ENCODE measurements around the gene SLC2A13.
"Not testable (repeated sequence)": the region's sequence is repeated elsewhere in the genome, so short reads cannot be mapped to it uniquely, and the experiment has no call there.

Gene SLC2A13

DNA sequence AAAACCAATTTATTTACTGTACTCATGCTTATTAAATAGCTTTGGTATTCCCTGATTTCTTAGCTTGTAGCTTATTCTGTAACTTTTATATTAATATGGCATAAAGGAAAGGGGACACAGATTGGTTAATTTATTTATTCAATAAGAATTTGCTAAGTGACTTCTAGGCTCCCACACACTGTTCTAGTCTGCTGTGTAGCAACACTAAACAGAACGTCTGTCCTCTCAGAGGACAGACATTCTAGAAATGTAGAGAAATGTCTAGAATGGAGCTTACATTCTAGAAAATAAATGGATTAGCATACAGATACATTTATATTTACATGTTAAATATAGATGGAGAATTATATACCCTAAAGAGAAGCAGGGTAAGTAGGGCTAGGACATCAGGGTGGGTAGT is 301.4 kb downstream of the SLC2A13 start:
- no peaks in the 10 kb centered on the region for H3K9me3 ChIP-seq (ENCODE audit: control insufficient read depth, low read length)
- no peak overlapping the region for H3K9ac ChIP-seq (ENCODE audit: low read length)
- H3K4me3 ChIP-seq (ENCODE audit: low read length), result no peak overlapping the region
- H3K36me3 ChIP-seq (ENCODE audit: control insufficient read depth, insufficient read depth, low read length, severe bottlenecking), result no peaks in the 10 kb centered on the region
- DNase-seq (ENCODE audit: low read depth), result no peak
- H3K27me3 ChIP-seq (replicated peaks; ENCODE audit: control insufficient read depth, insufficient read depth, low read length), result no peaks in the 10 kb centered on the region
- peaks cover 2% of the 10 kb centered on the region for H3K4me1 ChIP-seq (ENCODE audit: control insufficient read depth, insufficient read depth, low read length)

DNA sequence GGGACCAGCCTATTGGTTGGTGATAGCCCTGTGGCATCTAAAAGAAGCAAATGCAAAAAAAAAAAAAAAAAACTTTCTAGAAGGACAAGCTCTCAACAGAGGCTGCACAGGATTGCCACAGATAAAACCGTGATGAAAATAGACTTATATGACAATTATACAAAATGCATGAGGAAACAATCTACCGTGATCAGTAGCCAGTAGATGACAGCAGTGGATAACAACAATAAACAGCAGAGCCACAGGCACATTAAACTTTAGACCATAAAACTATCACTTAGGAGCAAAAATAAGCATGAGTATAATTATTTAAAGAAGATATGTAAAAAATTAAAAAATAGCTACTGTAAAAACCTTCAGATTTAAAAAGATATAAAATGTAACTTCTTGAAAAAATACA is 302.7 kb downstream of the SLC2A13 start:
- no peaks in the 10 kb centered on the region for H3K9me3 ChIP-seq (ENCODE audit: control insufficient read depth, low read length)
- H3K4me1 ChIP-seq (ENCODE audit: control insufficient read depth, insufficient read depth, low read length), result peaks cover 2% of the 10 kb centered on the region
- H3K9ac ChIP-seq (ENCODE audit: low read length), result no peak overlapping the region
- DNase-seq (ENCODE audit: low read depth), result no peak
- no peaks in the 10 kb centered on the region for H3K27me3 ChIP-seq (replicated peaks; ENCODE audit: control insufficient read depth, insufficient read depth, low read length)
- no peak overlapping the region for H3K4me3 ChIP-seq (ENCODE audit: low read length)
- no peaks in the 10 kb centered on the region for H3K36me3 ChIP-seq (ENCODE audit: control insufficient read depth, insufficient read depth, low read length, severe bottlenecking)

DNA sequence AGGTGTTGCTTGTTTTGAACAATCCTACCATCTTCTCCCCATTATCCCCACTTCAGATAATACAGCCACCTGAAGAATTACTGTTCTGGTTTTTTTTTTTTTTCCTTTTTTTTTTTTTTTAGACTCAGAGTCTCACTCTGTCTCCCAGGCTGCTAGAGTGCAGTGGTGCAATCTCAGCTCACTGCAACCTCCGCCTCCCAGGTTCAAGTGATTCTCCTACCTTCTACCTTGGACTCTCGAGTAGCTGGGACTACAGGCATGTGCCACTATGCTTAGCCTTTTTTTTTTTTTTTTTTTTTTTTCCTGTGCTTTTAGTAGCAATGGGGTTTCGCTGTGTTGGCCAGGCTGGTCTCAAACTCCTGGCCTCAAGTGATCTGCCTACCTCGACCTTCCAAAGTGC is 306.9 kb downstream of the SLC2A13 start:
- H3K4me3 ChIP-seq (ENCODE audit: low read length), result no peak overlapping the region

DNA sequence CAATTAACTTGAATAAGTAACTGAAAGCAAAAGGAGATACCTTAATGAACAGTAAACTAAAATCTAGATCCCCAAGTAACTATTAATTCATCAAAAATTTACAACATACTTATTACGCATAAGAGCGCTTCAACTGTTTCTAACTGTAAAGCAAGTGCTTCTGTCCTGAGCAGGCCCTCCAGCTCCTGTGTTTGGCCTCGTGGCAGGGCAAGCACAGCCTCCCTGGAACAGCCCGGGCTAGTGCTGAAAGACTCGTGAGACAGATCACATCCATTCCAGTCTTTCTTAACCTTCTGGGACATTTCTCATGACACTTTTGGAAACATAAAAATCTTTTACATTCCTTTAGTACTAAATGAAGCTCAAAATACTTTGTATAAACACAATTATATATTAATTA is 307.5 kb downstream of the SLC2A13 start:
- Histone ChIP-seq H3K9me3 (ENCODE audit: control insufficient read depth, low read length) (no peaks in the 10 kb centered on the region), H3K4me3 (ENCODE audit: low read length) (no peak overlapping the region), H3K36me3 (ENCODE audit: control insufficient read depth, insufficient read depth, low read length, severe bottlenecking) (no peaks in the 10 kb centered on the region), H3K27me3 (replicated peaks; ENCODE audit: control insufficient read depth, insufficient read depth, low read length) (no peaks in the 10 kb centered on the region), H3K4me1 (ENCODE audit: control insufficient read depth, insufficient read depth, low read length) (no peaks in the 10 kb centered on the region), H3K9ac (ENCODE audit: low read length) (no peak overlapping the region)
- no peak for DNase-seq (ENCODE audit: low read depth)

More for the DNA sequence above, 306.9 kb downstream of the SLC2A13 start:
- no peaks in the 10 kb centered on the region for H3K4me1 ChIP-seq (ENCODE audit: control insufficient read depth, insufficient read depth, low read length)
- H3K36me3 ChIP-seq (ENCODE audit: control insufficient read depth, insufficient read depth, low read length, severe bottlenecking), result no peaks in the 10 kb centered on the region
- H3K27me3 ChIP-seq (replicated peaks; ENCODE audit: control insufficient read depth, insufficient read depth, low read length), result no peaks in the 10 kb centered on the region
- H3K9ac ChIP-seq (ENCODE audit: low read length), result no peak overlapping the region
- DNase-seq (ENCODE audit: low read depth), result no peak
- H3K9me3 ChIP-seq (ENCODE audit: control insufficient read depth, low read length), result no peaks in the 10 kb centered on the region

DNA sequence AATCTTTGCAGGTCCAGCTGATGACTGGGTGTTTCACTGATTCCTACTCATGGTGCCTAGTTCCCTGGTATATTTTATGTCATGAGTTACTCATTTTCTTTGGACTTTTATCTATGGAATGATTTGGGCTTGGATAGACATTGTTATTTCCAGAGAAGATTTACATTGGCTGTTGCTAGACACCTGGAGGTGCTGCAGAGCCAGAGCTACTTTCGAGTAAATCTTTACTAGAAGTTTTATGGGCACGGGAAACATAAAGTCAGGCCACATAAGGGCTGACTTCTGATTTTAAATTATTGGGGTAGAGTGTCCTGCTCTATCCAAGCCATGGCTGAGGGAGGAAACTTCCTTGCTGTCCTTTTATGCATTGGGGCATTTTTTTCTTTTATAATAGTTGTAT is 310.4 kb downstream of the SLC2A13 start:
- Histone ChIP-seq H3K9me3 (ENCODE audit: control insufficient read depth, low read length) (no peaks in the 10 kb centered on the region), H3K4me3 (ENCODE audit: low read length) (no peak overlapping the region), H3K9ac (ENCODE audit: low read length) (no peak overlapping the region), H3K4me1 (ENCODE audit: control insufficient read depth, insufficient read depth, low read length) (no peaks in the 10 kb centered on the region), H3K36me3 (ENCODE audit: control insufficient read depth, insufficient read depth, low read length, severe bottlenecking) (no peaks in the 10 kb centered on the region), H3K27me3 (replicated peaks; ENCODE audit: control insufficient read depth, insufficient read depth, low read length) (no peaks in the 10 kb centered on the region)
- DNase-seq (ENCODE audit: low read depth), result no peak

DNA sequence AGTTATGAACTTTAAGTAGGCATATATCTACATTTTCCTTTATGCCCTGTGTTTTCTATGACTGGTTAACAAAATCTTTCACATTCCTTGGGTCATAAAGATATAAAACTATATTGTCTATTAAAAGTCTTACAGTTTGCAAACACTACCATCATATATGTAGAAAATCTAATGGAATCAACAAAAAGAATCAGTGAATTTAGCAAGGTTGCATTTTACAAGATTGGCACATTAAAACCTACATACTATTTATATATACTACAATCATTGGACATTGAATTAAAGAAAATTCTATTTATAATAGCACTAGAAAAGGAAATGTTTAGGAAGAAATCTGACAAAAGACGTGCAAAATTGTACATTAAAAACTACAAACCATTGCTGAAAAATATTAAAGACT is 312.9 kb downstream of the SLC2A13 start:
- no peaks in the 10 kb centered on the region for H3K36me3 ChIP-seq (ENCODE audit: control insufficient read depth, insufficient read depth, low read length, severe bottlenecking)
- no peak overlapping the region for H3K9ac ChIP-seq (ENCODE audit: low read length)
- H3K9me3 ChIP-seq (ENCODE audit: control insufficient read depth, low read length), result no peaks in the 10 kb centered on the region
- H3K4me3 ChIP-seq (ENCODE audit: low read length), result no peak overlapping the region
- no peak for DNase-seq (ENCODE audit: low read depth)
- no peaks in the 10 kb centered on the region for H3K4me1 ChIP-seq (ENCODE audit: control insufficient read depth, insufficient read depth, low read length)
- no peaks in the 10 kb centered on the region for H3K27me3 ChIP-seq (replicated peaks; ENCODE audit: control insufficient read depth, insufficient read depth, low read length)

DNA sequence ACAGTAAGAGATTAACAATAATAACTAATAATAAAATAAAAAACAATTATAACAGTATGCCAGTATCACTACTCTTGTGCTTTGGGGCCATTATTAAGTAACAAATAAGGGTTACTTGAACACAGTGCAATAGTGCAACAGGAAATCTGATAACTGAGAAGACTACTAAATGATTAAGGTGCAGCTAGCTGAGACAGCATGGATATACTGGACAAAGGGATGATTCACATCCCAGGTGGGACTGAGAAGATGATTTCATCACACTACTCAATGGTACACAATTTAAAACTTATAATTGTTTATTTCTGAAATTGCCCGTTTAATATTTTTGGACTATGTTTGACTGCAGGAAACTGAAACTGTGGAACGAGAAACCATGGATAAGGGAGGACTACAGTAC is 317.6 kb downstream of the SLC2A13 start:
- no peaks in the 10 kb centered on the region for H3K4me1 ChIP-seq (ENCODE audit: control insufficient read depth, insufficient read depth, low read length)

DNA sequence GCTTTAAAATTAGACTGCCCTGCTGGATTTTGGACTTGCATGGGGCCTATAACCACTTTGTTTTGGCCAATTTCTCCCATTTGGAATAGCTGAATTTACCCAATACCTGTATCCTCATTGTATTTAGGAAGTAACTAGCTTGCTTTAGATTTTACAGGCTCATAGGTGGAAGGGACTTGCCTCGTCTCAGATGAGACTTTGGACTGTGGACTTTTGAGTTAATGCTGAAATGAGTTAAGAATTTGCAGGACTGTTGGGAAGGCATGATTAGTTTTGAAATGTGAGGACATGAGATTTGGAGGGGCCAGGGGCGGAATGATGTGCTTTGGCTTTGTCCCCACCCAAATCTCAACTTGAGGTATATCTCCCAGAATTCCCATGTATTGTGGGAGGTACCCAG is 320.1 kb downstream of the SLC2A13 start:
- not testable (repeated sequence) for H3K4me1 ChIP-seq (ENCODE audit: control insufficient read depth, insufficient read depth, low read length); H3K27me3 ChIP-seq (replicated peaks; ENCODE audit: control insufficient read depth, insufficient read depth, low read length); DNase-seq (ENCODE audit: low read depth); H3K9me3 ChIP-seq (ENCODE audit: control insufficient read depth, low read length); H3K36me3 ChIP-seq (ENCODE audit: control insufficient read depth, insufficient read depth, low read length, severe bottlenecking); H3K4me3 ChIP-seq (ENCODE audit: low read length); H3K9ac ChIP-seq (ENCODE audit: low read length)

More for the DNA sequence above, 317.6 kb downstream of the SLC2A13 start:
- Histone ChIP-seq H3K9ac (ENCODE audit: low read length) (no peak overlapping the region), H3K27me3 (replicated peaks; ENCODE audit: control insufficient read depth, insufficient read depth, low read length) (no peaks in the 10 kb centered on the region), H3K36me3 (ENCODE audit: control insufficient read depth, insufficient read depth, low read length, severe bottlenecking) (no peaks in the 10 kb centered on the region), H3K9me3 (ENCODE audit: control insufficient read depth, low read length) (no peaks in the 10 kb centered on the region), H3K4me3 (ENCODE audit: low read length) (no peak overlapping the region)
- DNase-seq (ENCODE audit: low read depth), result no peak

DNA sequence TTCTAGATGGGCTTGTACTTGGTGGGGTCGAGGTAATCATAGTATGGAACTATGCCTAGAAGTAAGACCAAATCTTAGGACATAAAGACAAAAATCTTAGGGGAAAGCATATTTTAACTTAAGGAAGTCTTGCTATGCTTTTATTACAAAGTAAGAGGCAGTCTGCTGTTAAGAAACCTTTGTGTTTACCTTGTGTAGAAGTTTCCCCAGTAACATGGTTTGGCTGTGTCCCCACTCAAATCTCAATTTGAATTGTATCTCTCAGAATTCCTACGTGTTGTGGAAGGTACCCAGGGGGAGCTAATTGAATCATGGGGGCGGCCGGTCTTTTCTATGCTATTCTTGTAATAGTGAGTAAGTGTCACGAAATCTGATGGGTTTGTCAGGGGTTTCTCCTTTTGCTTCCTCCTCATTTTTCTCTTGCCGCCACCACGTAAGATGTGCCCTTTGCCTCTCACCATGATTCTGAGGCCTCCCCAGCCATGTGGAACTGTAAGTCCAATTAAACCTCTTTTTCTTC is 323.8 kb downstream of the SLC2A13 start:
- Histone ChIP-seq H3K36me3 (ENCODE audit: control insufficient read depth, insufficient read depth, low read length, severe bottlenecking) (no peaks in the 10 kb centered on the region), H3K27me3 (replicated peaks; ENCODE audit: control insufficient read depth, insufficient read depth, low read length) (no peaks in the 10 kb centered on the region), H3K9me3 (ENCODE audit: control insufficient read depth, low read length) (no peaks in the 10 kb centered on the region), H3K4me3 (ENCODE audit: low read length) (no peak overlapping the region), H3K9ac (ENCODE audit: low read length) (no peak overlapping the region), H3K4me1 (ENCODE audit: control insufficient read depth, insufficient read depth, low read length) (peaks cover 4% of the 10 kb centered on the region)
- DNase-seq (ENCODE audit: low read depth), result no peak

DNA sequence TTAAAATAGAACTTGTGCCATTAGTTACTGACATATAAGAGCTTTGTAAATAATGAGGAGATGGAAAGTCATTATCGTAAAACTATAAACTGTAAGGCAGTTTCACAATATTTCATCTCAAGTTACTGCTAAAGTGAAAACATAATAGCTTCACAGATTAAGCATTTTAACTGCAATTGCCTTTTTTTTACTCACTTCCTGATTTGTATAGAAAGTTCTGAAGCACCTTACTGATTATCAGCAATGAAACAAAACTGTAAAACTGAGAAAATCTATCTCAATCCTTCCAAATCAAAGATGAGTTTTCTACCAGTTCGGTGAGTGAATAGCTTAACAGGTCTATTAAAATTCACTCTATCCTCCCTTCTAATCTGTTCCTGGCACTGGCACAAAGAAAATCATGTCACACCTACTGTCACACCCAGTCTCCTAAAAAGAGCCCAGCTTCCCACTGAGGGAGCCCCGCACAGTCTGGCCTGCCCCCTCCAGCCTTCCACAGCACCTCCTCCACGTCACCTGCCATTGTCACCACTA is 324.9 kb downstream of the SLC2A13 start:
- Histone ChIP-seq H3K4me1 (ENCODE audit: control insufficient read depth, insufficient read depth, low read length) (peaks cover 4% of the 10 kb centered on the region), H3K4me3 (ENCODE audit: low read length) (no peak overlapping the region), H3K9me3 (ENCODE audit: control insufficient read depth, low read length) (no peaks in the 10 kb centered on the region), H3K27me3 (replicated peaks; ENCODE audit: control insufficient read depth, insufficient read depth, low read length) (no peaks in the 10 kb centered on the region), H3K9ac (ENCODE audit: low read length) (no peak overlapping the region), H3K36me3 (ENCODE audit: control insufficient read depth, insufficient read depth, low read length, severe bottlenecking) (no peaks in the 10 kb centered on the region)
- peak; percentile 15 for DNase-seq (ENCODE audit: low read depth)

DNA sequence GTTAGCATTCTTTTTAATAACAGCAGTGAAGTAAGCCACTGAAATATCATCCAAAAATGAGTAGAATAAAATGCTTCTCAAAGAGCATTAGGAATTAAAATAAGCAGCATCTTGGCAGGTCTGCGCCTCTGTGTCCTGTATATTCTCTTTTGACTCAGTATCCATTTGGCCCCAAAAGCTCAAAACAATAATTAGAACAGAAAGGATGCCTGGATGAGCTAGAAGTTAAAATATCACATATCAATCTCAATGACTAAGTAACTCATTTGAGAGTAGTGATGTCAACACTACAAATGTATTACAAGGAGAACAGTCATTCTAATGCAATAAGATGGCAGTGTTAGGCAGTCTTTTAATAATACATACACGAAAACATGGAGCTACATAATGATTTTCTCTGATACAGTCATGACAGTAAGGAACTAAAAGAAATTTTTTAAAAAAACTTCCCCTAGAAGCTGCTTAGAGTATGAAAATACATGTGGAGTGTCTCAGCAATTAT is 325.4 kb downstream of the SLC2A13 start:
- Histone ChIP-seq H3K9me3 (ENCODE audit: control insufficient read depth, low read length) (no peaks in the 10 kb centered on the region), H3K4me1 (ENCODE audit: control insufficient read depth, insufficient read depth, low read length) (peaks cover 4% of the 10 kb centered on the region), H3K4me3 (ENCODE audit: low read length) (no peak overlapping the region), H3K9ac (ENCODE audit: low read length) (no peak overlapping the region), H3K36me3 (ENCODE audit: control insufficient read depth, insufficient read depth, low read length, severe bottlenecking) (no peaks in the 10 kb centered on the region), H3K27me3 (replicated peaks; ENCODE audit: control insufficient read depth, insufficient read depth, low read length) (no peaks in the 10 kb centered on the region)
- DNase-seq (ENCODE audit: low read depth), result no peak

DNA sequence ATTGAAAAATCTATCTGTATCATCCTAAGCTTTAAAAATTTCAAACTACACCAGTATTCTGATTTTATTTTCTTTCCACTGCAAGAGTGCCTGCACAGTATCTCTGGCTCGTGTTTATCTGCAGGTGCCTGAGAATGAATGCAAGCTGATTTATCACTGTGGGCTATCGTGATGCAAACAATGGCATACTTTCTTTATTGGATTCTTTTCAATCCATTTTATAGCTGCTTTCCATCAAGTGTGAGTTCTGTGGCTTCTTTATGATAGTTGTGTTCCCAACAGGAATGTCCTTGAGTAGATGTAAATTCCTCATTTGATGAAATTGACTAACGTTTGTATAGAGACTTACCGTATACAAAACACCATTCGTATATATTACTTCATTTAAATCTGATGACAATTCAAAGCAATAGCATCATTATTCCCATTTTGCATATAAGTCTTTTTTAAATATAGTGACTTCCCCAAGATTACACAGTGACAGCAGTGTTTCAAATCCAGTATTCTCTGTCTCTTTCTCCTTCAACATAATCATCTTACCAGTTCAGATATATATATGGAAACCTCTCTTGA is 326.0 kb downstream of the SLC2A13 start:
- no peak for DNase-seq (ENCODE audit: low read depth)
- Histone ChIP-seq H3K9ac (ENCODE audit: low read length) (no peak overlapping the region), H3K9me3 (ENCODE audit: control insufficient read depth, low read length) (no peaks in the 10 kb centered on the region), H3K36me3 (ENCODE audit: control insufficient read depth, insufficient read depth, low read length, severe bottlenecking) (no peaks in the 10 kb centered on the region), H3K4me3 (ENCODE audit: low read length) (no peak overlapping the region), H3K27me3 (replicated peaks; ENCODE audit: control insufficient read depth, insufficient read depth, low read length) (no peaks in the 10 kb centered on the region), H3K4me1 (ENCODE audit: control insufficient read depth, insufficient read depth, low read length) (peaks cover 4% of the 10 kb centered on the region)
